ENCODE results near the gene NFIX.

NFIX gene

GRCh38 chr19:13039211-13039789 is 44.0 kb downstream of the NFIX start:
- Histone ChIP-seq H3K27me3 (ENCODE audit: control insufficient read depth, insufficient read depth, low read length) (peaks cover 91% of the 10 kb centered on the region), H3K4me3 (ENCODE audit: low read length) (no peak overlapping the region), H3K9ac (ENCODE audit: low read length) (no peak overlapping the region), H3K27ac (ENCODE audit: low read length) (no peak overlapping the region), H3K9me3 (ENCODE audit: control insufficient read depth, low read depth, low read length) (no peaks in the 10 kb centered on the region), H3K4me1 (ENCODE audit: control insufficient read depth, low read depth, low read length) (no peaks in the 10 kb centered on the region), H3K36me3 (ENCODE audit: control insufficient read depth, low read depth, low read length) (no peaks in the 10 kb centered on the region)

GRCh38 chr19:13040232-13040947 is 45.1 kb downstream of the NFIX start:
- H3K9me3 ChIP-seq (ENCODE audit: control insufficient read depth, low read depth, low read length), result no peaks in the 10 kb centered on the region
- H3K4me1 ChIP-seq (ENCODE audit: control insufficient read depth, low read depth, low read length), result no peaks in the 10 kb centered on the region
- H3K27ac ChIP-seq (ENCODE audit: low read length), result no peak overlapping the region
- H3K4me3 ChIP-seq (ENCODE audit: low read length), result no peak overlapping the region
- H3K27me3 ChIP-seq (ENCODE audit: control insufficient read depth, insufficient read depth, low read length), result peaks cover 91% of the 10 kb centered on the region
- no peak overlapping the region for H3K9ac ChIP-seq (ENCODE audit: low read length)
- H3K36me3 ChIP-seq (ENCODE audit: control insufficient read depth, low read depth, low read length), result no peaks in the 10 kb centered on the region

- no peak overlapping the region for H3K4me3 ChIP-seq (ENCODE audit: low read length)
- H3K4me1 ChIP-seq (ENCODE audit: control insufficient read depth, low read depth, low read length), result no peaks in the 10 kb centered on the region
- no peaks in the 10 kb centered on the region for H3K36me3 ChIP-seq (ENCODE audit: control insufficient read depth, low read depth, low read length)
- no peak overlapping the region for H3K9ac ChIP-seq (ENCODE audit: low read length)
- no peaks in the 10 kb centered on the region for H3K9me3 ChIP-seq (ENCODE audit: control insufficient read depth, low read depth, low read length)
- peaks cover 91% of the 10 kb centered on the region for H3K27me3 ChIP-seq (ENCODE audit: control insufficient read depth, insufficient read depth, low read length)
- H3K27ac ChIP-seq (ENCODE audit: low read length), result no peak overlapping the region
Observed at GRCh38 chr19:13040948-13041292, 45.6 kb downstream of the NFIX start.

GRCh38 chr19:13042443-13043130 is 47.3 kb downstream of the NFIX start:
- Histone ChIP-seq H3K27ac (ENCODE audit: low read length) (no peak overlapping the region), H3K27me3 (ENCODE audit: control insufficient read depth, insufficient read depth, low read length) (peaks cover 91% of the 10 kb centered on the region), H3K4me1 (ENCODE audit: control insufficient read depth, low read depth, low read length) (no peaks in the 10 kb centered on the region)

GRCh38 chr19:13043285-13043684 is 48.0 kb downstream of the NFIX start:
- Histone ChIP-seq H3K36me3 (ENCODE audit: control insufficient read depth, low read depth, low read length) (no peaks in the 10 kb centered on the region), H3K9me3 (ENCODE audit: control insufficient read depth, low read depth, low read length) (no peaks in the 10 kb centered on the region), H3K27ac (ENCODE audit: low read length) (no peak overlapping the region), H3K4me1 (ENCODE audit: control insufficient read depth, low read depth, low read length) (no peaks in the 10 kb centered on the region), H3K27me3 (ENCODE audit: control insufficient read depth, insufficient read depth, low read length) (peaks cover 91% of the 10 kb centered on the region), H3K4me3 (ENCODE audit: low read length) (no peak overlapping the region), H3K9ac (ENCODE audit: low read length) (no peak overlapping the region)

More at GRCh38 chr19:13042443-13043130, 47.3 kb downstream of the NFIX start:
- no peaks in the 10 kb centered on the region for H3K36me3 ChIP-seq (ENCODE audit: control insufficient read depth, low read depth, low read length)
- no peak overlapping the region for H3K4me3 ChIP-seq (ENCODE audit: low read length)
- H3K9me3 ChIP-seq (ENCODE audit: control insufficient read depth, low read depth, low read length), result no peaks in the 10 kb centered on the region
- H3K9ac ChIP-seq (ENCODE audit: low read length), result no peak overlapping the region

GRCh38 chr19:13044231-13044836 is 49.1 kb downstream of the NFIX start:
- H3K27ac ChIP-seq (ENCODE audit: low read length), result no peak overlapping the region
- H3K4me1 ChIP-seq (ENCODE audit: control insufficient read depth, low read depth, low read length), result no peaks in the 10 kb centered on the region
- no peak overlapping the region for H3K4me3 ChIP-seq (ENCODE audit: low read length)
- no peaks in the 10 kb centered on the region for H3K9me3 ChIP-seq (ENCODE audit: control insufficient read depth, low read depth, low read length)
- H3K36me3 ChIP-seq (ENCODE audit: control insufficient read depth, low read depth, low read length), result no peaks in the 10 kb centered on the region
- H3K27me3 ChIP-seq (ENCODE audit: control insufficient read depth, insufficient read depth, low read length), result peaks cover 92% of the 10 kb centered on the region
- no peak overlapping the region for H3K9ac ChIP-seq (ENCODE audit: low read length)

GRCh38 chr19:13045812-13046211 is 50.5 kb downstream of the NFIX start:
- Histone ChIP-seq H3K4me3 (ENCODE audit: low read length) (no peak overlapping the region), H3K9me3 (ENCODE audit: control insufficient read depth, low read depth, low read length) (no peaks in the 10 kb centered on the region), H3K9ac (ENCODE audit: low read length) (no peak overlapping the region), H3K27ac (ENCODE audit: low read length) (no peak overlapping the region), H3K4me1 (ENCODE audit: control insufficient read depth, low read depth, low read length) (no peaks in the 10 kb centered on the region), H3K36me3 (ENCODE audit: control insufficient read depth, low read depth, low read length) (no peaks in the 10 kb centered on the region), H3K27me3 (ENCODE audit: control insufficient read depth, insufficient read depth, low read length) (peaks cover 92% of the 10 kb centered on the region)

- Histone ChIP-seq H3K9me3 (ENCODE audit: control insufficient read depth, low read depth, low read length) (no peaks in the 10 kb centered on the region), H3K9ac (ENCODE audit: low read length) (no peak overlapping the region), H3K4me3 (ENCODE audit: low read length) (no peak overlapping the region), H3K27ac (ENCODE audit: low read length) (no peak overlapping the region), H3K27me3 (ENCODE audit: control insufficient read depth, insufficient read depth, low read length) (peaks cover 97% of the 10 kb centered on the region), H3K4me1 (ENCODE audit: control insufficient read depth, low read depth, low read length) (peaks cover 10% of the 10 kb centered on the region), H3K36me3 (ENCODE audit: control insufficient read depth, low read depth, low read length) (no peaks in the 10 kb centered on the region)
Observed at GRCh38 chr19:13047374-13047773, 52.1 kb downstream of the NFIX start.

- no peak overlapping the region for H3K27ac ChIP-seq (ENCODE audit: low read length)
- no peak overlapping the region for H3K4me3 ChIP-seq (ENCODE audit: low read length)
- H3K27me3 ChIP-seq (ENCODE audit: control insufficient read depth, insufficient read depth, low read length), result peaks cover 100% of the 10 kb centered on the region
- peaks cover 20% of the 10 kb centered on the region for H3K4me1 ChIP-seq (ENCODE audit: control insufficient read depth, low read depth, low read length)
- H3K9ac ChIP-seq (ENCODE audit: low read length), result no peak overlapping the region
- no peaks in the 10 kb centered on the region for H3K9me3 ChIP-seq (ENCODE audit: control insufficient read depth, low read depth, low read length)
- H3K36me3 ChIP-seq (ENCODE audit: control insufficient read depth, low read depth, low read length), result no peaks in the 10 kb centered on the region
Observed at GRCh38 chr19:13050274-13050673, 55.0 kb downstream of the NFIX start.

- Histone ChIP-seq H3K27ac (ENCODE audit: low read length) (no peak overlapping the region), H3K9me3 (ENCODE audit: control insufficient read depth, low read depth, low read length) (no peaks in the 10 kb centered on the region), H3K36me3 (ENCODE audit: control insufficient read depth, low read depth, low read length) (no peaks in the 10 kb centered on the region), H3K4me3 (ENCODE audit: low read length) (peak overlapping the region; percentile 2), H3K4me1 (ENCODE audit: control insufficient read depth, low read depth, low read length) (peaks cover 34% of the 10 kb centered on the region), H3K27me3 (ENCODE audit: control insufficient read depth, insufficient read depth, low read length) (peaks cover 100% of the 10 kb centered on the region), H3K9ac (ENCODE audit: low read length) (no peak overlapping the region)
Observed at GRCh38 chr19:13051557-13052165, 56.4 kb downstream of the NFIX start.

- H3K36me3 ChIP-seq (ENCODE audit: control insufficient read depth, low read depth, low read length), result no peaks in the 10 kb centered on the region
- no peak overlapping the region for H3K4me3 ChIP-seq (ENCODE audit: low read length)
- H3K9me3 ChIP-seq (ENCODE audit: control insufficient read depth, low read depth, low read length), result no peaks in the 10 kb centered on the region
- peaks cover 100% of the 10 kb centered on the region for H3K27me3 ChIP-seq (ENCODE audit: control insufficient read depth, insufficient read depth, low read length)
- H3K27ac ChIP-seq (ENCODE audit: low read length), result no peak overlapping the region
- H3K9ac ChIP-seq (ENCODE audit: low read length), result no peak overlapping the region
- peaks cover 34% of the 10 kb centered on the region for H3K4me1 ChIP-seq (ENCODE audit: control insufficient read depth, low read depth, low read length)
Observed at GRCh38 chr19:13052447-13053175, 57.3 kb downstream of the NFIX start.

Data from iPS-18a (cell line).